Thyroid gland (tissue), 4 donors: ENCODE data around the gene PLCD3.

Experiments
- POLR2A ChIP-seq, 2 donors: fragments of 450-650 bp; IDR thresholded peaks; one replicate each; pipeline ENCODE4 v1.6.1; 2017; ENCODE audit warnings: antibody characterized with exemption in 2 of 2, mild to moderate bottlenecking in 2 of 2, moderate library complexity in 1 of 2
- TF ChIP-seq, protein P1 (sequence below), 6 experiments: fragments of 200-600 bp in 3 of 6; fragments of 450-650 bp in 3 of 6; sonication (generic) in 3 of 6; IDR thresholded peaks; one replicate each; pipeline ENCODE4 v1.5.1; 2016 to 2019; ENCODE audit warnings: antibody characterized with exemption in 6 of 6, mild to moderate bottlenecking in 2 of 6, inconsistent platforms in 1 of 6, moderate library complexity in 1 of 6

DNA sequence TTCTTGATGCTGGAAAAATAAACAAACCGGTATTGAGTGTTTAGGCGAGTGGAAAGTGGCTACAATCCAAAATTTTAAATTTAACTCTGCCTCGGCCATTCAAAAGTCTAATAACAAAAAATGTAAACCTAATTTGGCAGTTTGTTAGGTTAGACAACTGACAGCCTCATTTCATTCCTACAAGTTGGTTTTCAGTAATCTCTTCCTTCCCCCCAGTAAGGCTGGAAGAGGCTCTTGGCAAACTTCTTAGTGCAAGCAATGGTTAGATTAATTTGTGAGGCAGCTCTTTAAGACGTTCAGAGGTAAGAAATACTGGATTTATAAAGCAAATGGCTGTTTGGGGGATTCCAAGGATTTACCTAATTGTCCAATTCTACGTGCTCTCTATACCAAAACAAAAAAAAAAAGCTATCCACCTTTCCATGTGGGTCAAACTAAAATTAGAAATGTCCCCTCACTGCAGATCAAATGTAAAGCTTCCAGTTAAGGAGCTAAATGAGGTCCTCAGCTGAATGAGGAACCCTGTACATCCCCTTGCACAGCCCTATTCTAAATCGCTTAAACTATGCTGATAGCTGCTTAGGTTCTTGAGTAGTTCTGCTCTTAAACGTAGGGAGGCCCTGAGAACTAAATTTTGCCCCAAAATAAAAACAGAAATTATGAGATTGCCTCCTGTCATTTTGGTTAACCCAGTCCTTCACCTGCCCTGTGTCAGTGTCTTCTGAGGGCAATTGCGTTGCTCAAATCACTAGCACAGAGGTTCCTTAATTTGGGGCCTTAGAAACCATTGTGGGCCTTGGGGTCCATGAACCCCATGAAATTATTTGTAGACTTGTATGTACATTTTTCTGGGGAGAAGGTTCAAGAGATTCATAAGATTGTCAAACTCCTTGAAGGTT lies 18.8 kb upstream of the PLCD3 start:
- TF ChIP-seq, protein P1, sequence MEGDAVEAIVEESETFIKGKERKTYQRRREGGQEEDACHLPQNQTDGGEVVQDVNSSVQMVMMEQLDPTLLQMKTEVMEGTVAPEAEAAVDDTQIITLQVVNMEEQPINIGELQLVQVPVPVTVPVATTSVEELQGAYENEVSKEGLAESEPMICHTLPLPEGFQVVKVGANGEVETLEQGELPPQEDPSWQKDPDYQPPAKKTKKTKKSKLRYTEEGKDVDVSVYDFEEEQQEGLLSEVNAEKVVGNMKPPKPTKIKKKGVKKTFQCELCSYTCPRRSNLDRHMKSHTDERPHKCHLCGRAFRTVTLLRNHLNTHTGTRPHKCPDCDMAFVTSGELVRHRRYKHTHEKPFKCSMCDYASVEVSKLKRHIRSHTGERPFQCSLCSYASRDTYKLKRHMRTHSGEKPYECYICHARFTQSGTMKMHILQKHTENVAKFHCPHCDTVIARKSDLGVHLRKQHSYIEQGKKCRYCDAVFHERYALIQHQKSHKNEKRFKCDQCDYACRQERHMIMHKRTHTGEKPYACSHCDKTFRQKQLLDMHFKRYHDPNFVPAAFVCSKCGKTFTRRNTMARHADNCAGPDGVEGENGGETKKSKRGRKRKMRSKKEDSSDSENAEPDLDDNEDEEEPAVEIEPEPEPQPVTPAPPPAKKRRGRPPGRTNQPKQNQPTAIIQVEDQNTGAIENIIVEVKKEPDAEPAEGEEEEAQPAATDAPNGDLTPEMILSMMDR (IDR thresholded peaks at IDR 0.05): no peak
- TF ChIP-seq POLR2A (IDR thresholded peaks at IDR 0.05): no peak
